OCI-LY7 (cell line): ENCODE data around the gene HAGHL.

Experiments
- CTCF ChIP-seq: fragments of 200-600 bp; sonication (generic); conservative IDR thresholded peaks from 2 replicates; pipeline ENCODE4 v1.5.1; 2014; ENCODE audit warnings: mild to moderate bottlenecking, antibody characterized with exemption, low read length, moderate library complexity, mixed read lengths
- EZH2phosphoT487 ChIP-seq: fragments of 200-600 bp; sonication (generic); IDR thresholded peaks from 2 replicates; pipeline ENCODE4 v1.6.1; 2018; ENCODE audit warnings: low read depth, borderline replicate concordance, mild to moderate bottlenecking, mixed run types, antibody characterized with exemption, low read length, moderate library complexity, mixed read lengths

DNA sequence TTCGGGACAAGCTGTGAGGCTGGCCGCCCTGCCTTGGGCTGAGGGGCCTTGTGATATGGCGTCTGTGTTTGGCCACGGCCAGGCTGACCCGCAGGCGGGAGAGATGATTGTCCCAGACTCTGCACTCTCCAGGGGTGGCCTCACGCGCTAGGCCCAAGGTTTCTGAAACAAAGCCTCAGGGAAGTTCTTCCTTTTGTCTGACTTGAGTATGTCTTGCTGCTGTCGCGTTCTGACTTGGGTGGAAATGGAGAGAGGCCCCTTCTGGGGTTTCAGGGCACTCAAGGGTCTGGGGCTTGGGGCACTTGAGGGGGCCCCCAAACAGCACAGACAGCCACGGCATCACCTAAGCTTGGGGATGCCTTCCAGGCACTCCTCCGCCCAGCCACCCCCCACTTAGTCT is 15.8 kb upstream of the HAGHL start:
- no peak for TF ChIP-seq CTCF
- TF ChIP-seq EZH2phosphoT487: no peak
